SK-N-DZ (cell line): ENCODE results near the gene RNF126.
"Not testable (repeated sequence)": the region's sequence is repeated elsewhere in the genome, so short reads cannot be mapped to it uniquely, and the experiment has no call there.

Source experiments
- DNase-seq: peaks from one replicate; pipeline ENCODE4 v3.0.0-alpha.2; 2015; ENCODE audit warnings: low spot score

RNF126 gene

GRCh38 chr19:629961-630714 is 32.9 kb downstream of the RNF126 start:
- DNase-seq = no peak

- peak; percentile 74 for DNase-seq
These were observed 33.5 kb downstream of the RNF126 start for GRCh38 chr19:629515-629914.

GRCh38 chr19:628168-628567 is 34.8 kb downstream of the RNF126 start:
- DNase-seq = no peak

GRCh38 chr19:626566-626965 is 36.4 kb downstream of the RNF126 start:
- DNase-seq = not testable (repeated sequence)

- DNase-seq = no peak
These were observed 37.8 kb downstream of the RNF126 start for GRCh38 chr19:625257-625656.

- DNase-seq = no peak
These were observed 38.4 kb downstream of the RNF126 start for GRCh38 chr19:624433-625109.

GRCh38 chr19:623974-624373 is 39.0 kb downstream of the RNF126 start:
- no peak for DNase-seq

- DNase-seq = no peak
These were observed 39.7 kb downstream of the RNF126 start for GRCh38 chr19:623175-623916.

- DNase-seq = no peak
These were observed 40.3 kb downstream of the RNF126 start for GRCh38 chr19:622666-623065.

GRCh38 chr19:621819-622218 is 41.2 kb downstream of the RNF126 start:
- no peak for DNase-seq

- DNase-seq = not testable (repeated sequence)
These were observed 41.8 kb downstream of the RNF126 start for GRCh38 chr19:621191-621590.

- no peak for DNase-seq
These were observed 42.7 kb downstream of the RNF126 start for GRCh38 chr19:620166-620862.

GRCh38 chr19:619286-620002 is 43.6 kb downstream of the RNF126 start:
- no peak for DNase-seq

GRCh38 chr19:618674-619285 is 44.2 kb downstream of the RNF126 start:
- no peak for DNase-seq

GRCh38 chr19:618247-618619 is 44.8 kb downstream of the RNF126 start:
- DNase-seq = no peak

GRCh38 chr19:617551-618246 is 45.3 kb downstream of the RNF126 start:
- DNase-seq = no peak

- no peak for DNase-seq
These were observed 46.1 kb downstream of the RNF126 start for GRCh38 chr19:616747-617526.

GRCh38 chr19:616062-616700 is 46.8 kb downstream of the RNF126 start:
- no peak for DNase-seq

- no peak for DNase-seq
These were observed 47.4 kb downstream of the RNF126 start for GRCh38 chr19:615619-616018.
